LHCN-M2 (cell line): ENCODE data around the gene HS3ST4. TPM values are rescaled to one million over a fixed set of nuclear protein-coding genes. Genes with fewer than 3 reads are reported as not detected.

Source experiments
- DNase-seq: peaks from one replicate; pipeline ENCODE4 v3.0.0-alpha.2; 2012; ENCODE audit warnings: low read depth
- total RNA-seq: library from RNA; depleted of rRNA; stranded (reverse); fragments of >200 nt; gene quantifications from 2 replicates; pipeline ENCODE4 v1.2.3, GENCODE V29; 2014

Gene HS3ST4
- total RNA-seq, 1 experiment from 2014 or later, result not detected

- DNase-seq, result no peak
Measured at GRCh38 chr16:25894093-25894492, 202.3 kb downstream of the HS3ST4 start.

- no peak for DNase-seq
Measured at GRCh38 chr16:25895380-25895779, 203.6 kb downstream of the HS3ST4 start.

- DNase-seq, result no peak
Measured at GRCh38 chr16:25896411-25896810, 204.7 kb downstream of the HS3ST4 start.

GRCh38 chr16:25897702-25898101 lies 205.9 kb downstream of the HS3ST4 start:
- no peak for DNase-seq

DNA sequence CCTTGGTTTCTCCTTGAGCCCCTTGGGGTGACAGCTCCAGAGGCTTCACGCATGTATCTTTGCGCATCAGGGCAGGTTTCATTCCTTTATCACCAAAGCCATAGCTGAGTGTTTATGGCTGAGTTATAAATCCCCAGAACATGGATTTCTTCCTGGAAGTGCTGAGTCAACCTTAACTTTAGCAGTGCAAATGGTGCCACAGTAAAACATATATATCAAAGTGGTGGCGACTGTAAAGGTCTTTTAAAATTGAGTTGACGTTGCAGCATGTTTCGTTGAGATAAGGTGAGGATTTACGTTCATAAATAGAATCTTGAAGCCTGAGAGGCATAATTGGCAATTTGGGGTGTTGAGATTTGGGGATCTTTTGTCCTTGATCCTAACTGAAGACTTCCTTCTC lies 214.1 kb downstream of the HS3ST4 start:
- no peak for DNase-seq

- DNase-seq, result no peak
Measured at GRCh38 chr16:25910971-25911370, 219.2 kb downstream of the HS3ST4 start.

DNA sequence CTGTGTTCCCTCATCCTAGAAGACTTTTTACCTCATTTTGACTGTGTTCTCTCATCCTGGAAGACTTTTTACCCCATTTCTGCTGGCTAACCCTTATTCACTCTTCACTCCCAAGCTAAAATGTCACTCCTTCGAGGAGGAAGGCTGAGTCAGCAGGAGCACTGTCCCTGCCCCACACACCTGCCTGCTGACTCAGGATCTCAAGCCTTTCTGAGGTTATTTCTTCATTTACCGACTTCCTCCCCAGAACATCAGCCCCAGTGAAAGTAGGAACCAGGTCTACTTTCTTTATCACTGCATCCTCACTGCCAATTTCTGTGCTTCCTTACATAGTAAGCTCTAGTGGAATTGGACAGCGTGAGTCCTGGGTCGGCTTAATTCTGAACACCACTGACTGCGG lies 220.6 kb downstream of the HS3ST4 start:
- DNase-seq, result no peak

GRCh38 chr16:25914357-25914962 lies 222.7 kb downstream of the HS3ST4 start:
- DNase-seq, result no peak

DNA sequence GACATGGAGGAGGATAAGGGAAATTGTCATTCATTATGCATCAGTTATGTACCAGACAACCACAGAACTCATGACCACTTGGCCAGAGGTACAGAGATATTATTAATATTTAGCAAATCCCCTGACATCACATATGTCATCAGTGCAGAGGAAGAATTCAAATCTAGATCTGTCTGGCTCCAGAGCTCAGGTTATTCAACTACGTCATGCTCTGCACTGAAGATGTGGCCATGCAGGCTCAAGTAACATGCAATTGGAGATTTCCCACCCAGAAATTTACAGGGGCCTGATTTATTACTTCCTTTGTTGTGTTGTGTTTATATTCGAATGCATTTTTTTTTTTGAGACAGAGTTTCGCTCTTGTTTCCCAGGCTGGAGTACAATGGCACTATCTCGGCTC lies 224.3 kb downstream of the HS3ST4 start:
- DNase-seq, result no peak

DNA sequence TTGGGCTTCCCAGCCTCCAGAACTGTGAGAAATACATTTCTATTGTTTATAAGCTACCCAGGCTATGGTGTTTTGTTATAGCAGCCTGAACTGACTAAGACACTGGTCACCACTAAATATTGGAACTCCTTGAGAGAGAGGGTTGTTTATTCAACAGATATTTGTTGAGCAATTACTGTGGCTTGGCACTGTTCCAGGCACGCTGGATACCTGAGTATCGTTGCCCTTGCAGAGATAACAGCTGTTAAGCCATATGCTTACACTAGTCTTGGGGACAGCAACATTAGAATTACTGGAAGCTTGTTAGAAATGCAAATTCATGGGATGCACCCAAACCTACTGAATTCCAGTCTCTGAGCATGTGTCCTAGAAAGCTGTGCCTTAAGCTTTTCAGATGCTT lies 230.7 kb downstream of the HS3ST4 start:
- no peak for DNase-seq

DNA sequence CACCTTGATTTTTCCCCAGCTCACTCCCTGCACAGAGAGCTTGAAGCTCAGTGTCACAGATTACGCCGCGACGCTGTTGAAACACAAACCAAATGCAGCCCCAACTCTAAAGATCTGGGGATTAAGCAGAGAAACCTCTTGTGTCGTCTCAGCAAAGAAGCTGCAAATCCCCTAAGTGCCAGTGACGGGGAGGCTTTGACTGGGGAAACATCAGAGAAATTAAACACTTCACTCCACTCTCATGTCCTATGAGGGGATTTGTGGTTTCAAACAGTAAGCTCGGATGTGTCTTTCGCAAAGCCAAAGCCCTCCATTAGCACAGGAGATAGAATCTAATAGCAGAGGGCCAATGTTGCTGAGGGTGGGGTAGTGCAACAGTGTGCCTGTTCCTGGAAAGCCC lies 233.7 kb downstream of the HS3ST4 start:
- no peak for DNase-seq

- no peak for DNase-seq
Measured at GRCh38 chr16:25931473-25932035, 239.8 kb downstream of the HS3ST4 start.

- DNase-seq, result no peak
Measured at GRCh38 chr16:25941800-25942499, 250.2 kb downstream of the HS3ST4 start.

DNA sequence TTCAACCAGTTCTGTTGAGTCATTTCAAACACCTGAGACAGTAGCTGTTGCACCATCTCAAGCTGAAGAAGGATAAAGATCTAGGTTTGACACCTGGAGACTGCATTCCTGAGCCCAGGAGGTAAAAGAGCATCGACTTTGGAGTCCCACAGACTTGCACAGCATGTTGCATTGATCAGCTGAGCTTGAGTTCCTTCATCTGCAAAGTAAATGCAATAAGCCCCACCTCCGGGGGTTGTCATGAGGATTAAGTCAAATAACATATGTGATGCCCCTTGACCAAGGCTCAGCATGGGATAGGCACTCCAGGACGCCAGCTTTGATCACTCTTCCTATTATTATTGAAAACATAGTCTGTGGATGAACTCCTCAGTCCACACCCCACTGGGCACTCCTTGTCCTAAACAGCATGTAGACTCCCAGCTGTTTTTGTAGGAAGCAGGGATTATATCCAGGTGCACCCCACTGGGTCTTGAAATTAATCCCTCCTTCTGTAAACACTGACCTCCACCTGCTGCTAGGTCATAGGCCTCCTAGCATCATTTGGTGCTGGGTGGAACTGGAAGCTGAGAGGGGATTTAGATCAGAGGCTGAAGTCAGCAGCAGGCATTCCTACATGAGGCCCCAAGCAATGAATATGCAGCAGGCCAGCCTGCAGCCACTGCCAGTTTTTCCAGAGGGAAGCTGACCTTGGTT lies 259.0 kb downstream of the HS3ST4 start:
- DNase-seq, result no peak

GRCh38 chr16:25951999-25952398 lies 260.2 kb downstream of the HS3ST4 start:
- no peak for DNase-seq

GRCh38 chr16:25952983-25953382 lies 261.2 kb downstream of the HS3ST4 start:
- no peak for DNase-seq

DNA sequence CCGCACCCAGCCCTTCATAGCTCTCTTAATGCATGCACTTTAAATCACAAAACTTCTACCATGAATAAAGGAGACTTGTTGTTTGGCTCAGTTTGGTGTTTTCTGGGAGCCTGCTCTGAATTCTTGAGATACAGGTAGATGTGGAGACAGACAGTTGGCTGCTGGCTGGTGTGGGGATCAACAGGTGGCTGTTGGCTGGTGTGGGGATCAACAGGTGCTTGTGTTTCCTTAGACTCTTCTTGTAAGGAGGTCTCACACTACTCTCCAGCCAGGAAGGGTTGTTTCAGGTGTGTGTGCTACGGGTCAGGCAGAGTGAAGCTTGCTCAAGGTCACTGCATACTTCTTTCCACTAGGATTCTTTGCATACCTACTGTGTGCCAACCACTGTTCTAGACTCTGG lies 265.9 kb downstream of the HS3ST4 start:
- DNase-seq, result no peak

DNA sequence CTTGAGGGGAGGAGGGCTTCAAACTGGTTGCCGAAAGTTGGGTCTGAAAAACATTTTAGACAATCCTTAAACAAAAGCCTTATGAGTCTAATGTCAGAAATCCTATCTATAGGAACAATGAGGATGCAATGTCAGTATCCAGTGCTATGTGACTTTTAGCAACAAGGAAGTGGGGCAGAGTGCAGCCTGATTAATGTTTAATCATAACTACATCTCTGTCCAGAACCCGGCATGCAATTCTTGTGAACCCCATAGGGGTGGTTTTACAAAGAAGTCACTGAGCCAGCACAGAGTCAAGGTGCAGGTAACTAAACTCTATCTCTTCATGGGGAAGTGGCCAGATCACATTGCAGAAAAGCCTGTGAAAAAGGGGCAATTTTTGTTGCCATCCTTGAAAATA lies 267.5 kb downstream of the HS3ST4 start:
- no peak for DNase-seq

DNA sequence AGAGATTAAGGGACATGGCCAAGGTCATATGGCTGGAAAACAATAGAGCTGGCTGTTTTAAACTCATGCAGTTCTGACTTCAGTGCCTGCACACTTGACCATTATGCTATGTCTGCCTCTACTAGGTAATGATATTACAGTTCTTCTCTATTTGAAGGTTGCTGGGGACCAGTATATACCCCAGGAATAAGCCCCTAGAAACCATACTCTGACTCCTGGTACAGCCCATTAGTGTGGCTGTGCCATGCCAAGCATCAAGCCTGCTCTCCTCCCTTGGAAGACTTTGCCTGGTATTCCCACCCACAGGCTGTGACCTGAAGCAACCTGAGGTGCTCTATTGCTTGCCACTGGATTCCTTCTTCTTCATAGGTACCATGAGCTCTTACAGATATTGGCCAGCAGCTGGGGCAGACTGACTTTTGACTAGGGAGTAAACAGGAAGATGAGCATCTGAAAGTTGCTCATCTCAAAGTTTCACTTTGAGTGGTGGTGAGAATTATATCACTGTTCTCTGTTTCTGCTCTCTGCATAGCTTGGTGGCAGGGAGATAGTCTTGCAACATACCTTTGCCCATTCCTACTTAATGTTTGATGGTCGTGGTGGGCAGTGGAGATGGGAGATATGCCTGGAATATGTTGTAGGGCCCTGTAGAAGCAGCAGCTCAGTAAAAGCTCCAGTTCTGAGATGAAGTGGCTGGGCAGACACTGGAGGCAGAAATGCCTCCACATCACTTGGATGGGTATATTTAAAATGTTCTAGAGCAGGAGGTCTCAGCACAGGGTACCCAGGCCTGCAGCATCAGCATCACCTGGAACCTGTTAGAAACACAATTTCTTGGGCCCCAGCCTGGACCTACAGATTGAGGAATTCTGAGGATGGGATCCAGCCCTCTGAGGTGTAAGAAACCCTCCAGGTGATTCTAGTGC lies 274.7 kb downstream of the HS3ST4 start:
- DNase-seq, result no peak

DNA sequence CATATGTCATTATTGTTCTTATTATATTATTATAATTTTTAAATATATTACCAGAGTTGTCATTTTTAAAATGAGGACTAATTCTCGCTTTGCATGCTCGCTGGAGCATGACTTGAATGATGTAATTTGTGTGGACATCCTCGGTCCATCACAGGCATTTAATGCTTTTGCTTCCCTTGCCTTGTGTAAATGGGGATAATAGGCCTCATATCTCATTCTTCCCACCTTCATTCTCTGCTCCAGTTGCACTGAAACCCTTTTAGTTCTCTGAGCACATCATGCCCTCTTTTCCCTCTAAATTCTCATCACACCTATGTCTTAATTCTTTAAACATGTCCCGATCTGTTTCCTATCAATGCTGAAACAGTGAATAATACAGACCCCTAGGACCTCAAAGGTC lies 285.4 kb downstream of the HS3ST4 start:
- DNase-seq, result no peak

GRCh38 chr16:25978218-25978617 lies 286.5 kb downstream of the HS3ST4 start:
- no peak for DNase-seq

DNA sequence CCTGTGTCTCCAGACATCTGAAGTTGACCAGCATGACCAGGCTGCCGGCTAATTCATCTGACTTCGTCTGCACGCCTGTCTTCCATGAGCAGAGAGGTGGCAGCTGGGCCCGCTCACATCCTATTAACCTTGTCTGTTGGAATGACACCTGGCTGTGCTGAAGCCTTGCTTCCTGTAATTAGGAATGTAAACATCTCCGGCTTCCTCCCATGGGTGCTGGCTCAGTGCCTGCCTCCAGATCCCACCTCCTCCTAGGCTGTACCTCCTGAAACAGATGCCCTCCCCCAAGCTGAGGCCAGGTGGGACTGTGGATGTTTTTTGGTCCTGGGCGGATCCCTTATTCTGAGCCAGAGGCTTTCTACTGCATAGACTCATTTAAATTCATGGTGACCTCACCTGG lies 296.3 kb downstream of the HS3ST4 start:
- no peak for DNase-seq
